DND-41 (cell line): ENCODE results near the gene NEK9.

Source experiments
- CTCF ChIP-seq: IDR thresholded peaks from 2 replicates; pipeline ENCODE4 v1.5.1; 2012; ENCODE audit warnings: borderline replicate concordance, low read length, moderate library complexity, mild to moderate bottlenecking; ENCODE audit not compliant: poor library complexity, severe bottlenecking; ENCODE audit errors: extremely low read depth
- EZH2 ChIP-seq: IDR thresholded peaks from 3 replicates; pipeline ENCODE4 v1.6.1; 2012; ENCODE audit warnings: borderline replicate concordance, low read depth, mild to moderate bottlenecking, moderate library complexity, low read length, inconsistent platforms; ENCODE audit not compliant: severe bottlenecking

GRCh38 chr14:75140620-75141019 is 13.8 kb upstream of the NEK9 start:
- TF ChIP-seq CTCF = no peak
- no peak for TF ChIP-seq EZH2
